GM12878 (cell line): ENCODE data around the gene COL9A2. TPM values are rescaled to one million over a fixed set of nuclear protein-coding genes. Genes with fewer than 3 reads are reported as not detected.
A peak's percentile ranks its signal among the peaks of the same experiment; 100 is the strongest.

Source experiments
- BACH1 ChIP-seq: fragments of 450-650 bp; IDR thresholded peaks from 2 replicates; pipeline ENCODE4 v1.6.1; 2017; ENCODE audit warnings: mild to moderate bottlenecking, borderline replicate concordance
- CEBPB ChIP-seq, 2 experiments: fragments of 150-350 bp in 1 of 2; IDR thresholded peaks; 2 replicates each; pipeline ENCODE4 v1.6.1; 2012 to 2014; ENCODE audit warnings: low read depth in 2 of 2, low read length in 2 of 2, borderline replicate concordance in 1 of 2, inconsistent platforms in 1 of 2
- EED ChIP-seq: sonication (generic); IDR thresholded peaks from 2 replicates; pipeline ENCODE4 v1.6.1; 2016; ENCODE audit warnings: antibody characterized with exemption, low read depth
- MYC ChIP-seq: IDR thresholded peaks from 2 replicates; pipeline ENCODE4 v1.6.1; 2011; ENCODE audit warnings: mild to moderate bottlenecking, low read length, moderate library complexity, inconsistent platforms; ENCODE audit not compliant: insufficient read depth, insufficient replicate concordance, insufficient read length, severe bottlenecking
- NFYA ChIP-seq: IDR thresholded peaks from 2 replicates; pipeline ENCODE4 v1.6.1; 2011; ENCODE audit warnings: low read depth, mild to moderate bottlenecking, low read length, improper control_type of control experiment, borderline replicate concordance
- NFYB ChIP-seq: IDR thresholded peaks from 2 replicates; pipeline ENCODE4 v1.6.1; 2011; ENCODE audit warnings: low read depth, mild to moderate bottlenecking, low read length, improper control_type of control experiment, moderate library complexity; ENCODE audit not compliant: insufficient read depth
- PAX5 ChIP-seq: IDR thresholded peaks from 2 replicates; pipeline ENCODE4 v1.6.1; 2011; ENCODE audit warnings: low read depth, low read length, borderline replicate concordance
- PKNOX1 ChIP-seq: fragments of 450-650 bp; IDR thresholded peaks from 2 replicates; pipeline ENCODE4 v1.6.1; 2016; ENCODE audit warnings: mild to moderate bottlenecking
- RAD51 ChIP-seq: fragments of 450-650 bp; IDR thresholded peaks from 2 replicates; pipeline ENCODE4 v1.6.1; 2016; ENCODE audit warnings: moderate library complexity, mild to moderate bottlenecking, inconsistent platforms
- RB1 ChIP-seq: fragments of 450-650 bp; formaldehyde crosslinking; IDR thresholded peaks from 2 replicates; pipeline ENCODE4 v1.6.1; 2017; ENCODE audit warnings: mild to moderate bottlenecking, borderline replicate concordance
- RFX5 ChIP-seq: IDR thresholded peaks from 2 replicates; pipeline ENCODE4 v1.6.1; 2011; ENCODE audit warnings: low read depth, low read length, improper control_type of control experiment
- RUNX3 ChIP-seq: IDR thresholded peaks from 2 replicates; pipeline ENCODE4 v1.6.1; 2012; ENCODE audit warnings: low read length, inconsistent platforms
- SIN3A ChIP-seq: IDR thresholded peaks from 2 replicates; pipeline ENCODE4 v1.6.1; 2012; ENCODE audit warnings: low read depth, low read length, improper control_type of control experiment
- SMAD5 ChIP-seq: IDR thresholded peaks from 2 replicates; pipeline ENCODE4 v1.6.1; 2016; ENCODE audit warnings: antibody characterized with exemption, low read depth
- TCF12 ChIP-seq: IDR thresholded peaks from 2 replicates; pipeline ENCODE4 v1.6.1; 2011; ENCODE audit warnings: low read depth, mild to moderate bottlenecking, low read length
- ZNF592 ChIP-seq: fragments of 450-650 bp; IDR thresholded peaks from 2 replicates; pipeline ENCODE4 v1.6.1; 2017; ENCODE audit warnings: mild to moderate bottlenecking, moderate library complexity
- ZNF687 ChIP-seq: fragments of 450-650 bp; IDR thresholded peaks from 2 replicates; pipeline ENCODE4 v1.6.1; 2017; ENCODE audit warnings: mild to moderate bottlenecking, moderate library complexity
- ZSCAN29 ChIP-seq: fragments of 450-650 bp; IDR thresholded peaks from 2 replicates; pipeline ENCODE4 v1.6.1; 2017; ENCODE audit warnings: mild to moderate bottlenecking, moderate library complexity
- polyA plus RNA-seq, 11 experiments: library from polyadenylated mRNA; depleted of rRNA in 4 of 11; unstranded in 6 of 11; stranded (reverse) in 5 of 11; fragments of >200 nt; fragmentation: Nextera tagmentation in 4 of 11; fragmentation: Illumina TruSeq in 1 of 11; extraction: Ambion mirVana in 4 of 11; extraction: Trizol in 1 of 11; gene quantifications; 1 replicate in 1 of 11; 2 replicates in 10 of 11; pipeline versions ENCODE4 v1.2.1 to v1.2.3, GENCODE V29; 2011 to 2016; ENCODE audit warnings: inconsistent platforms in 2 of 11, missing spikeins in 2 of 11, low read depth in 1 of 11
- total RNA-seq, 4 experiments: library from RNA; depleted of rRNA in 3 of 4; stranded (reverse); fragments of >200 nt in 3 of 4; fragmentation: Illumina TruSeq in 1 of 4; extraction: Trizol in 1 of 4; gene quantifications; 2 replicates each; pipeline versions ENCODE4 v1.2.1 to v1.2.3, GENCODE V29; 2013 to 2021
- TF ChIP-seq, protein P1 (sequence below): fragments of 450-650 bp; IDR thresholded peaks from 2 replicates; pipeline ENCODE4 v1.6.1; 2017; ENCODE audit warnings: low read depth, mild to moderate bottlenecking, moderate library complexity

The COL9A2 gene
- total and polyA plus RNA-seq, 10 of the 15 experiments (the other 5 are each of a cell fraction or from before 2014, with no cell fraction given), result 3.1 to 63.3 (median 22.4) TPM

DNA sequence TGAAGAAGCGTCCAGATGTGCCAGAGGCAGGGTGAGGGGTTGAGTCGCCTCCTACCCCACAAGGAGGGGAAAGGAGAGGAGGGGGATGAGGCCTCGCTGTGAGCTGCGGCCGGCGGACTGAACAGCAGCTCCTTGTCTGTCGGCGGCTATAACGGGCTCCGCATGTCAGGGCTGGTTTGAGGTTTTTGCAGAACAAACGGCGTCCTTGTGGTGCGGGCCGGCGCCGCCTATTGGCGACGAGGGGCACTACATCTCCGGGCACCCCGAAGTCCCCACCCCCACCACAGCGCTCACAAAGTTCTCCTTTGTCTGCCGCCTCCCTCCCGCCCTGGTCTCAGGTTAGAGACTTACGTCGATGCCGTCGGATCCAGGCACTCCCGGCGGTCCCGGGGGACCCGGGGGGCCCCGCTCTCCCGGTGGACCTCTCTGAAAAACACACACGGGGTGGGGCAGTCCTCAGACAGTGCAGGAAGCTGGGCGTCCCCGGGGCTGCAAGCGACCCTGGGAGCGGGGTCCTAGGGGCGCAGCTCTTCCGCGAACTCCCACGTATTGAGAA is 1.8 kb downstream of the COL9A2 start (continued):
- TF ChIP-seq PAX5 (0 out of 2 replicates have a peak, but pooled peaks have one; percentile 40), RAD51 (no peak), SMAD5 (peak; percentile 52; the same call in 1 of the 2 replicates), PKNOX1 (peak; percentile 61; the same call in 1 of the 2 replicates), EED (peak; percentile 65), SIN3A (0 out of 2 replicates have a peak, but pooled peaks have one; percentile 28), CEBPB (IDR thresholded peaks at IDR 0.05; ENCODE audit: borderline replicate concordance in 1 of 2, low read depth in 2 of 2, low read length in 2 of 2) (peak in 1 of 2 experiments; percentile 15; a peak in 1 of 4 replicates), ZNF687 (peak; percentile 75), RFX5 (0 out of 2 replicates have a peak, but pooled peaks have one; percentile 11), NFYB (no peak), ZSCAN29 (no peak), TCF12 (peak; percentile 65; the same call in 1 of the 2 replicates), MYC (no peak), ZNF592 (0 out of 2 replicates have a peak, but pooled peaks have one; percentile 24), RUNX3 (peak; percentile 94), RB1 (peak; percentile 66; the same call in 1 of the 2 replicates), BACH1 (peak; percentile 39; the same call in 1 of the 2 replicates), NFYA (no peak)
- TF ChIP-seq, protein P1, sequence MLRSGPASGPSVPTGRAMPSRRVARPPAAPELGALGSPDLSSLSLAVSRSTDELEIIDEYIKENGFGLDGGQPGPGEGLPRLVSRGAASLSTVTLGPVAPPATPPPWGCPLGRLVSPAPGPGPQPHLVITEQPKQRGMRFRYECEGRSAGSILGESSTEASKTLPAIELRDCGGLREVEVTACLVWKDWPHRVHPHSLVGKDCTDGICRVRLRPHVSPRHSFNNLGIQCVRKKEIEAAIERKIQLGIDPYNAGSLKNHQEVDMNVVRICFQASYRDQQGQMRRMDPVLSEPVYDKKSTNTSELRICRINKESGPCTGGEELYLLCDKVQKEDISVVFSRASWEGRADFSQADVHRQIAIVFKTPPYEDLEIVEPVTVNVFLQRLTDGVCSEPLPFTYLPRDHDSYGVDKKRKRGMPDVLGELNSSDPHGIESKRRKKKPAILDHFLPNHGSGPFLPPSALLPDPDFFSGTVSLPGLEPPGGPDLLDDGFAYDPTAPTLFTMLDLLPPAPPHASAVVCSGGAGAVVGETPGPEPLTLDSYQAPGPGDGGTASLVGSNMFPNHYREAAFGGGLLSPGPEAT, result no peak
